NCI-H510A (cell line): ENCODE results near the gene BRI3.

Experiments
- DNase-seq: peaks from one replicate; lab custom pipeline; 2025; lab: John Stamatoyannopoulos, UW

The BRI3 gene

DNA sequence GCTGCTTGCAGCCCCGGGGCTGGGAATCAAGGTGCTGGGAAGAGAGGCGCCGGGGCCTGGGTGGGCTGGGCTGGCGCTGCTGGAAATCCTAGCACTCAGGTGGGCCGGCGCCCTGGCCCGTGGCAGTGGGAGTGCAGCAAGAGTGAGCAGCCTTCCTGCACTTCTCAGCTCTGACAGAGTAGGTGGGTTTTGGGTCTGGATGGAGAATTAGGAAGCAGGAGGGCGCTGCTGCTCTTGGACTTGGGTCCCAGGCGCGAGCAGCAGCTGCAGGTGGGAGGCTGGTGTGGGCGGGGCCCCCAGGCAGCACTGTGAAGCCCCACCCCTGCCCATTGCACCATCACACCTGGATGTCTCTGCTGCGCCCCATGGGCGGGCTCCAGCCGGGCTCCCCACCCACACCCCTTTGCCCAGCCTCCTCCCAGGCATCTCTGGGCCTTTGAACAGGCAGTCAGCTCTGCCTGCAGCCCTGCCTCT, 6.0 kb downstream of the BRI3 start:
- peak; percentile 37 for DNase-seq

DNA sequence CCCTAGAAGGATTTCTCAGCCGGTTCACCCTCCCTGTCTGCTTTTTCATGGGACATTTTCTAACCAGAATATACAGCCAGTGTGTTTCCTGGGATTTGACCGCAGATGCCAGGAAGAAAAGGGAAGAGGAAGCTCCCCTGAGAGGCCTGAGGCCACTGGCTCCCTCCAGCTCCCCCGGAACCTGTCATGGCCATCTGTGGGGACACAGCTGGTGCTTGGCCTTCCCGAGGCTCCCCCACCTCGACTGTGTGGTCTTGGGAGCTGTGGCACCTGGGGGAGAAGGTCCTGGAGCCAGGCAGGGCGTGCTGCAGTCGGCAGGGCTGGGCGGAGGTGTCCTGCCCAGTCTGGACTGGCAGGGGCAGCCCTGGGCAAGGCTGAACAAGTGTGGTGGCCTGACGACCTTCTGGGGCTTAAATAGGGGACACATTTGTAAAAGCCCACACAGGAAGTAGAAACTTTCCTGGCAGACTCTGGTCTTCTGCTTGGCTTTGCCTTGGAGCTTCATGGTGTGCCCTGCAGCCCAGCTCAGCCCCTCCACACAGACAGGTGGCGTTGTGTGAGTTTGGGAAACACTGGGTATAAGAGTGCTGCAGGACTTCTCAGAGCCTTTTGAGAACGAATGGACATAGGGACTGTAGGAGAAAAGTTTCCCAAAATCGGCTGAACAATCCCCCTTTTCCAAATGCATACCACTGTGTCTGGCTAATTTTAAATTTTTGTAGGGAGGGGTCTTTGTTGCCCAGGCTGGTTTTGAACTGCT, 6.8 kb downstream of the BRI3 start:
- no peak for DNase-seq

DNA sequence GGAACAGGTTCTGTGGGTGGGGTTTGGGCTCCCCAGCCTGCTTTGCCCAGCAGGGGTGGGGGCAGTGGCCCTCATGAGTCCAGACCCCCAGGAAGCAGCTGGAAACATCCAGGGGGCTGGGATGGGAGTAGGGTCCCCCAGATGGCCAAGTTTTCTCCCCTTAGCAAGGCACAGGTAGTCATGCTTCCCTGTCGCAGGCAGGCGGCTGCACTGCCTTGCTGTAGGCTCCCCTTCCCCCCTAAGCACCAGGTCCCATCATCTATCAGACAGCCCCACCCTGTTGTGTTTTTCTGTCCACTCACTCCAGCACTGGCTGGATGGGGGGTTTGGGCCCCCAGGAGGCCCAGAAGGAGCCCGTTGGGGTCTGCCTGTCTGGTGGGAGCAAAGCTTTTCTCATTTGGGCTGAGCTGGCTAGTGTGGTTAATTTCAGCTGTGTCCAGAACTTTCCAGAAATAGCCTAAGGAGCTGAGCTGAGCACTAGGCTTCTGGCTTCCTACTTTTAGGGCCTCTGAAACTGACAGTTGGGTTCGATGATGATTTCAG, 7.9 kb downstream of the BRI3 start:
- DNase-seq = no peak

DNA sequence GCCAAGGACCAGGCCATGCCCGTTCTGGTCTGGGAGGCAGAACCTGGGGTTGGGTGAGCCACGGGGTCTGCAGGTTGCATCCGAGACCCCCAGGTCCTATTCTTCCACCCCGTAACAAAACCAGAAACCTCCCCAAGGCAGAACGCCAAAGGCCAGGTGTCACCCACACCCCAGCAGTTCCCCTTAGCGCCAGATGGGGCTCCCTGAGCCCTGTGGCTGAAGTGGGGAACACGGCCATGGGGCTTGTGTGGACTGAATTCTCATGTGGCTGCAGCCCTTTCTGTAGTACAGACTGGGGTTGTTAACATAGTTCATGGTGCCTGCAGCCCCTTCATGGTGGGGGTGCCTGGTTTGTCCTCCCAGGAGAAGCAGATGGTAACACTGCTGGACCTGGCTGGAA, 10.2 kb downstream of the BRI3 start:
- DNase-seq = no peak

DNA sequence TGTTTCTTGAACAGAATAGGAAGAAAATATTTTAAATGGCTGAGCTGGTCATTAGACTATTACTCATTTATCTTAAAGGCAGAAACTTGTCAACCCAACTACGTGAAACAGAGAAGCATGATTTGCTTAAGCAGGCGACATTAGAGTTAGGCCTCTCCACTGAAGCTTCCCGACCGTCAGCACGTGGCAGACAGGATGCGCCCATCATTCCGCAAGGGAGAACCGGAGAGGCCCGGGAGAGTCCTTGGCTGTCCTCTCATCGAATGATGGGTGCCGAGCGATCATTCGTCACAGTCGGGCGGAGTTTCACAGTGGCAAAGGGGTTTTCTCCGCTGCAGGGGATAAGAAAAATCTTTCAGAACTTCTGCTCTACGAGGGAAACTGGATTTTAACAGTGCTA, 11.8 kb downstream of the BRI3 start:
- DNase-seq = no peak

DNA sequence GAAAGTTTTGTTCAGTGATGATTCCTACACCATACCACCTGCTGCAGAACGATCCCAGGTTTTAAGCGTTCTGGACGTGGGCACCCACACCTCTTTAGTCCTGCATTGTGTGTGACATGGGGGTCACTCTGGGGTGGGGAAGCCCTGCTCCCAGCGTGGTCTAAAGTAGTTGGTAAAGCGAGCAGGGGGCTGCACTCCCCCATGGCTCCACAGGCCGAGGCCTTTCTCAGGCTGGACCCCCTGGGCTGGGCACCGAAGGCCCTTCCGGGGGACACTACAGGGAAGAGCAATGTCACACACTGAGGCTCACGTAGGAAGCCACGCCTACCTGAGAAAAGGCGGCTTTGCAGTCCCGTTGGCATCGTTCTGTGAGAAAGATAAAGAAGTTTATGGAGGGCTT, 12.3 kb downstream of the BRI3 start:
- no peak for DNase-seq

DNA sequence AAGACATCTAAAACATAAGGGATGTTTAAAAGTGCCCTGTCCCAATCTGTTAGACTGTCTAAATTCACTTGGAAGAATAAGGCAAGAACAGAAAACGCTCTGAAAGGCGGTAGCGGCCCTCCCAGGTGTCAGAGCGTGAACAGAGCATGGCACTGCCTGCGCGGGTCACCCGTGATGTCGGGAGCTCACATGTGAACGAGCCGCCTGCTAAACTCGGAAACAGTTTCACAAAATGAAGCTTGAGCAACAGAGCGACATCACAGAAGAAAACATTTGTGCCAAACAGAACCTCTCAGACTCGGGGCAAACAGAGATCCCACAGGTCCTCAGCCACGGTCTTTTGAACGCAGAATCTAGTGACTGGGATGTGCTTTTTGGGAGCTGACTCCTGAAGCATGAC, 12.8 kb downstream of the BRI3 start:
- no peak for DNase-seq

DNA sequence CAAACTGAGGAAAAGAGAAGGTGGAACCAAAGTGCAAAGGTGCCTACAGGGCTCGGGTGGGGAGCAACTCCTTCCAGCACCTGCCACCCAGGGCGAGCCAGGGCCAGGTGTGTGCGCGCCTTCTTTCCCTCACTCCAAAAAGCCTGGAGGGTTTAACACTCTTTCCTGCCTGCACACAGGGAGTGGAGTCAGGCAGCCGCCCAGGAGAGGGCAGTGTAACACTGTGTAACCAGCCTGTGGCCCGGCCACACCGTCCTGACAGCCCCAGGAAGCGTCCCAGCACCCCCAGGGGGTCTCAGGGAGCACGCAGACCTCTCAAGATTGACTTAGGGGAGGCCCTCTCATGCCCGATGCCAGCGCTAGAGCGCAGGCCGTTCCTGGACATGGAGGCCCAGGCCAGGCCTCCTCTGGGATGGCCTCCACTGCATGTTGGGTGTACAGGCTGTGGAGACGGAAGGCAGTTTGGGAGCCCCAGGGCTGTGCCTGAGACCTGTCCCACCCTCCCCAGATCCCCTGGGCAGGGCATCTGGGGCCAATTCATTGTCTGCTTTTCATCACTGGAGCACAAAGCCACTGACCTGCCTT, 13.4 kb downstream of the BRI3 start:
- peak; percentile 55 for DNase-seq

DNA sequence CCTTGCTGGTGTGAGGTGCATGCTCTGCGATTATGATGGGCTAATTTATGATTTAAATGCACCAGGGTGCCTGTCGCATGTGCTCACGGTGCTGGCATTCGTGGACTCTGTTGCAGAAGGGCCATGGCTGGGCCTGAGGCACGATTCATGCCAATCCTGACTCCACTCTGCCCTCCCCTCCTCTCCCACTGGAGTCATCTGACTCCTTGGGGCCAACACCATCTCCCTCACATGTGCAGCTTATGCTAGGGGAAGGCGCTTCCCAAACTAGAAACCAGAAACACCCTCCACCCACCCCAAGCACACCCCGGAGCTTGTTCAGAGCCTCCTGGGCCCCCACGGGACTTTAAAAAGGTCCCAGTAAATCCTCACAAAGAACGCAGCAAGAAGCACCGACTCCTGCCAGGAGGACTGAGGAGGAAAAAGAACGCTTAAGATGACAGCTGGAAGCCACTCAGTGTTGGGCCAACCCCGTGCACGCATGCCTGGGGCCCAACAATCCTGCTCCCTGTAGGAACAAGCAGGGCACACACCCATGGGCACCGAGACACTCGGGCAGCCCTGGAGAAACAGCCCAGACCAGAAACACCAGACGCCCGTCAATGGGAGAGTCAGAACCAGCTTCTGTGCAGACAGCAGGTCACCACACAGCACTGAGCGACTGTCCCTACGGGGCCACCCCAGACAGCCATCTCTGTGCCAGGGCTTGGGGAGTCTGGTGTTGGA, 14.1 kb downstream of the BRI3 start:
- no peak for DNase-seq

DNA sequence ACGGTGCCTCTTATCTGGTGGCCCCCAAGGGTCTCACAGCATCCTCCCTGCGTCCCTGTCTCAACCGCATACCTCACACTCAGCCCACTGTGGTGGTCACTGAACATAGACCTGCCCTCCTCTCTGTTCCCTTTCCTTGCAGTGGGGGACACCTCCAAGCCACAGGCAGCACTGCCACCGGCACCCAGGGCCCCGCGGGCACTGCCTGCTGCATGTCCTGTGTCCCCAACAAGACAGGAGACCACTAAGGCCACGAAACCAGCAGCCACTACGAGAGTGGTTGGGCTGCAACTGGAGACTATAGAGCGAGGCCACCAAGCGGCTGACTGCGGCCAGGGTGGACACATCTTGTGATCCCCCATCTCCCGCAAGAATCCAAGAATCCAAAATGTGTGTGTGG, 15.3 kb downstream of the BRI3 start:
- no peak for DNase-seq

DNA sequence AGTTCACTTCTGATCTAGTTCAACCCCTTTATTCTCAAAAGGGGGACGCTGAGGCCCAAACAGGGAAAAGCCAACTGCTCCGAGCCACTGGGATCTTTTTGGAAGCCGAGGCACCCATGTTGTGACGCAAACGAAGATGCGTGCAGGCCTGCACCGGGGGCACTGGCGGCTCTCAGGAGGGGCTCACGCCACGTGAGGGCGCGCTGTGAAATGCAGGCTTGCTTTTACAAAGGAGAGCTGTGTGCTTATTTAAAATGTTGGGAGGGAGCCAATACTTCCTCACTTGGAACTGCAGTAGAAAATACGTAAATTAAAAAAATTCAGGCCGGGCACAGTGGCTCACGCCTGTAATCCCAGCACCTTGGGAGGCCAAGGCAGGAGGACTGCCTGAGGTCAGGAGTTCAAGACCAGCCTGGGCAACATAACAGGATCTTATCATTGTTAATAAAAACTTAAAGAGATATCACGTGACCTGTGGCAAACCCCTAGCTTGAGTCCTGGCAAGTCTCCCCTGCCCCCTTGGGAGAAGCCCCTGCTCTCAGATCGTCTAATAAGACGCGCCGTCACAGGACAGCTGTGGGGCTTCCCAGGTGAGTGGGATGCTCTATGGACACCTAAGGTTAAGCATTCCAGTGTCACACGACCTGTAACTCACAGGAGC, 16.3 kb downstream of the BRI3 start:
- DNase-seq = no peak

DNA sequence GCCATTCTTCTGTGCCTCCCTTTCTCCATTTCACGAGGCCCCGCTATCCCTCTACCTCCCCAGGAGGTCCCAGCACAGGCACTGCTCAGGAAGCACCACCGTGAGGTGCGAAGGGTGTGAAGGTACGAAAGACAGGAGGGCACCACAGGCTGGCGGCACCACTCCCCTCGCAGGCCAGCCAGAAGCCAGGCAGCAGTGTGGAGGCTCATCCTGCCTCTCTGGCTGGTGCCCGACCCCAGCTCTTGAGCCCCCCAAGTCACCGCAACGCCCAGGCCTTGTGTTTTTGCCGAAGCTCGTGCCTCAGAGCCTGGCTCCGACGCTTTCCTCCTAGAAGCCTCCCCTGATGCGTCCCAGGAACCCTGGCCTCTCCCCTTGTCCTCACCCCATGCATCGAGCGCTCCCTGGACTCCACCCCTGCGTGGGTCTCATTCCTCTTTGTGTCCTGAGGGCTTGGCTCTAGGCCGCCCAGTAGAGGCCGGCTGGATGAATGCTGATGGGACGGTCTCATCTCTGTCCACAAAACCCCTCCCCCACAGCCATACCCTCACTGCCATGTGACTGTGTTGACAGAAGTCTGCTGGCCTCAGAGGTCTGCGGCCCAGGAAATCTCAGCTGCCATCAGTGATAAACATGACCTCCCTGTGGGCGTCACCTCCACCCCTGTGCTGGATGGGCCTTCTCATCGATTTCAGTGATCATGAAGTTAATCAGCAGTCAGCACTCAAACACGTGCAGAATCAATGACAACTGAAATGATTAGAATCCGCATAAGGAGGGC, 19.3 kb downstream of the BRI3 start:
- DNase-seq = no peak

DNA sequence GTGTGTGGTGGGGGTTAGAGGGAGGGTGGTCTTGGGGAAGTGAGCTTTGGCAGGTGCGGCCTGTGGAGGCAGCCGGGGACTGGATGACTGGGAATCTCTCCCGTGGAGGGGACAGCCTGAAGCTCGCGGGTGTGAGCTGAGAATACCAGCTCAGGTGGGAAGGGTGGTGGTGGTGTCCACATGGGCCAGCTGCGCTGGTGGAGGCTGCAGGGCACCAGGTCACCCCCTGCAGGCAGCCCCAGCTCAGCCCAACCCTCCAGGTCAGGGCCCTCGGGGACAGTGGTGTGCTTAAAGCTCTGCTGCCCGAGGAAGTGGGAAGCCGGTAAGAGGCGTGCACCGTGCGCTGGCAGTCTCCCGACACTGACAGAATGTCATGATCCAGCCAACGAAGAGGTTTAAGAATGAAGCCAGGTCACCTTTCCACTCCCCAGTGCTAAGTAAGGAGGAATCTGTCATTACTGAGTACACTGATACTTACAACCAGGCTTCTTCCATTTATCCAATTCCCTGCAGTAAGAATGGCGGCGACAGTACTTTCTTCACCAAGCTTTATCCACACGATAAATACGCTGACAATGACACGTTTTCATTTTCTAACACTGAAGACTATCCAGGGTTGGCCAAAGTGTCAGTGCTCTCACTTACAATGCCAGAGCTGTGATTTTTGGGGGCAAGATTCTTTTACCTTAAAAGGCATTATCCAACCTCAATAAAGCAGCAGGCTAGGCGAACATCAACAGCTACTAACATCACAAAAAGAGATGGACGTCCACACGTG, 20.4 kb downstream of the BRI3 start:
- no peak for DNase-seq

DNA sequence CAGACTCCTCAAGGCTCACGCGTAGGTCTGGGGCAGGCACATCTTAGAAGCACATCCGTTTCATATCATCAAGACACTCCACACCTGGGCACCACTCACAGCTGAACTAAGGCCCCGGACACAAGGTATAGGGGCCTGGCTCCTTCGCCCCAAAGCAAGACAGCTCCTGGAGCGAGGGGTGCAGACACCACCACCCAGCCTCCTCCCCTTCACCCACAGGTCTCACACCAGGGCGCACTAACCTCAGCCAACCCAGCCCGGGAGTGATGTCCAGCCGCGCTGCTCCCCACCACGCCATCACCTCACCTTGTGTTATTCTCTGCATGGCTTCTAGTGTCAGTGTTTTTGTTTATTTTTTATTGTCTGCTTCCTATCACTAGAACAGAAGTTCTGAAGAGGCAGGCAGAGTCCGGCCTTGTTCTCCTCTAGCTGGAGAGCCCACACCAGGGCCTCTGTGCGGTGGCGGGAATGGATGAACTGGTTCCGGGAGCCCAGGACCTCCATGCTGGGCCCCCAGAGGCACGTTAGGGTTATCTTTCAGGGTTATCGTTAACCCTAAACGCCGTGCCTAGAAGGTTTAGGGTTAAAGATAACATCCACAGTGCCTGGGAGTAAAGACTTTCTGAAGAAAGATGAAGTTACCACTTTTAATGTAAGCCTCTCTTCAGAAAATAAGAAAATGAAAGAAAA, 21.8 kb downstream of the BRI3 start:
- no peak for DNase-seq

DNA sequence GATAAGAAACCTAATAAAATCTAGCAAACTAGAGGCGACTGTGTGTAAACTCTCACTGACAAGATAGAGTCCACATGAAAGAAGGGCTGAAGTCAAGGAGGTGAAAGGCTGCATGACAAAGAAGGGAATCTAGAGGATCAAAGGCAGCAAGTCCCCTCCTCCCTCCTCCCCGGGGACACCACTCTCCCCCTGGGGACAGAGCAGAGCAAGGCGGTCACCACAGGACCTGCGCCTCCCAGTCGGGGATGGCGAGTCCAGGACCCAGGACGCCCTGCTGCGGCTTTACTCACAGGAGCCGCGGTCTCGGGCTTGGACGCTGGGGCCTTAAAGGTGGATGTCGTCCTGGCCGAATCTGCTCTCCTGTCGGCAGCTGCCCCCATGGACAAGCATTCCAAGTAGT, 22.4 kb downstream of the BRI3 start:
- no peak for DNase-seq

DNA sequence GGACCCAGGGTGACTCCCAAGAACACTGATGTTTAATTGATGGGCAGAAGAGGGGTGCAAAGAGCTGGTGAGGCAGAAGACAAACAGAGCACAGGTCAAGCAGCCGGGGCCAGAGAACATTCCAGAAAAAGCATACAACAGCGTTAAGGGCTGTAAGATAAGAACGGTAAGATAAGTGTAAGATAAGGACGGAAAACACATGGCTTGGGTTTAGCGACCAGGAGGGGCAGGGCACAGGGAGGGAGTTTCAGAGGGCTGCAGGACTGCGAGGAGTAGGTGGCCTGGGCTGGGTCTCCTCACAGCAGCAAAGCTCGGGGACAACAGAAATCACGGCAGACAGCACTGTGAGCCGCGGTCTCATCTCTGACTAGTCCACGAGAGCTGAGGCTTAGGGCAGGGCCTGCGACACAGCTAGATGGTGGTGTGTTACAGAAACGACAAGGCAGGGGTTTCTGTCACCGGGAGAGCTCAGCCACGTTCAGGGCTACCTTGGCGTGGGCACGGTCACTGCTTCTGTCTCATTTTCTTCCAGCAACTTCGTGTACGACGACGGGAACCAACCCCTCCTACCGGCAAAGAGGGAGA, 24.6 kb downstream of the BRI3 start:
- DNase-seq = no peak

DNA sequence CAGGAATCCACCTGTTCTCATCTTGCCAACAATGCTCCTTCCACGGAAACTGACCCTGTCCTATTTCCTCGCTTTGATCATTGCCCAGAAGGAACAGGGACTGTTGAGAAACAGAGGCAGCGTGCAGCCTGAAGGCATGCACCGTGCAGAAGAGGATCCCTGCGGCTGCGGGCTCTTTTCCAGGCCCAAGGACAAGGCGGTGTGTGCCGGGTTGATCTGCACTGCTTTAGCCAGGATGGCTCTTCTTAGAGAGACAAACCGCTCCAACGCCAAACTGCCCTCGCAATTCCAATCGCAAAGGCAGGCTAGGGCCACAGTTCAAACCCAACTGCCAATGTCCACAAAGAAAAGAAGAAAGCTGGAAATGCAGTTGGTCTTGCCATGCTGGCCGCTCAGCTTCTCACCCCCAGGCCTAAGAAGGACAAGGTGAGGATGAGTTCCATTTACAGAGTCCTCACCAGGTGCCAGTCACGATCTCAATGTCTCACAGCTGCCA, 26.5 kb downstream of the BRI3 start:
- DNase-seq = no peak

DNA sequence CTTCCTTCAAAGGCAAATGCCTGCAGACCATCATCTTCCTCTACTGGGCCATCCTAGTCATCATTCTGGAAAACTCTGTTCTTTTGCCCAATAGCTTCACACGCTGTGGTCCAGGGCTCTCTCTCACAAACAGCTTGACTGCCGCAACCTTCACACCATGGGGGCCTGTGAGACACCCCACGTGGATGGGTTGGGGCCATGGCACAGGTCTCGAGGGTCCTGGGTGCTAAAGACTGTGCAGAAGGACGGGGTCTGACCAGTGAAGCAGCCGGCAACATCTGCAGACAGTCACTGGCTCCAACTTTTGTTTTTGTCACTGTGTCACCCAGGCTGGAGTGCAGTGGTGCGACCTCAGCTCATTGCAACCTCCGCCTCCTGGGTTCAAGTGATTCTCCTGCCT, 28.1 kb downstream of the BRI3 start:
- DNase-seq = no peak

DNA sequence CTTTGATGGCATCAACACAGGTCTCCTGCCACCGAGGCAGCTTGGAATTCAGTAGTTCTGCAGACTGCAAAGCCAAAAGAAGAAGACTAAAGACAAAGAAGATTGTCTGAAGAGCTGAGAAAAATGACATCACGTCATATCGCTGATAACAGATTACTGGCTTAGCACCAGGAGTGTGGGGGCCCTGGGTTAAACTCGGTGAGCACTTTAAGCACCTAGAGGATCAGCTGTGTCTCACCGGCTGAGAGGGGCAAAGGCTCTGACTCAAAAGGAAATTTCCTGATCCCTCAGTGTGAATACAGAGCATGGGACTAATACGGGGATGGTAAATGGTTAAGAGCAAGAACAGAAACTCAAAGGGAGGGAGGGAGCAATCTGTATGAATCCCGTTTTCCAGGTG, 30.7 kb downstream of the BRI3 start:
- no peak for DNase-seq

DNA sequence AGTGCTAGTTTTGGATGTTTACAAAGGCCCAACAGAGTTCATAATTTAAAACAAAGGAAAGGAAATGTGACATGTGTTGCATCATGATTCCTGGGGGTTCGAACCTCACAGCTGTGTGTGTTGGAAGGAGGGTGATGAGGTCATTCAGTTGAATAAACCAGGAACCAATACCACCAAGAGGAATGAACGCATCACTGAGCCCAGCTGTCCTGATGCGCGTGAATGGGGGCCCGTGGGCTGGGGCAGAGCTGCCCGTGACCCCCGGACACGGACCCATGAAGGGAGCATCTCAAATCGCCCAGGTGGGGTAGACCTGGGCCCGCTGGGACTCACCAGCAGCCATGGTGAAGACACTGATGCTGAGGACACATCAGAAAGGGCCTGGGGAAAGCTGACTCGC, 33.0 kb downstream of the BRI3 start:
- DNase-seq = no peak
